Activated CD4-positive, alpha-beta T cell treated with anti-CD3 and anti-CD28 coated beads for 1 hour (primary cell): ENCODE measurements around the gene IPPK.

Source experiments
- DNase-seq: peaks from one replicate; pipeline ENCODE4 v3.0.0-alpha.2; 2020

Gene IPPK

GRCh38 chr9:92686954-92687353 is 17.0 kb upstream of the IPPK start:
- no peak for DNase-seq

DNA sequence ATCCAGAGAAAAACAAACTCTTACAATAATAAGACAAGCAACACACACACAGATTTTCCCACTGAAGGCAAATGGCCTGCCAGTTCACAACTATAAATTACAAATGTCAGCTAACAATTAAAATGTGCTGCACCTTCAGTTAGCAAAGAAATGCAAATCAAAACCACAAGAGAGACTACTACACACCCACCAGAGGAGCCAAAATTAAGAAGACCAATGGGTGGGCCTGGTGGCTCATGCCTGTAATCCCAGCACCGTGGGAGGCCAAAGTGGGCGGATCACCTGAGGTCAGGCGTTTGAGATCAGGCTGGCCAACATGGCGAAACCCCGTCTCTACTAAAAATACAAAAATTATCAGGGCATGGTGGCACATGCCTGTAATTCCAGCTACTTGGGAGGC is 15.1 kb upstream of the IPPK start:
- no peak for DNase-seq

DNA sequence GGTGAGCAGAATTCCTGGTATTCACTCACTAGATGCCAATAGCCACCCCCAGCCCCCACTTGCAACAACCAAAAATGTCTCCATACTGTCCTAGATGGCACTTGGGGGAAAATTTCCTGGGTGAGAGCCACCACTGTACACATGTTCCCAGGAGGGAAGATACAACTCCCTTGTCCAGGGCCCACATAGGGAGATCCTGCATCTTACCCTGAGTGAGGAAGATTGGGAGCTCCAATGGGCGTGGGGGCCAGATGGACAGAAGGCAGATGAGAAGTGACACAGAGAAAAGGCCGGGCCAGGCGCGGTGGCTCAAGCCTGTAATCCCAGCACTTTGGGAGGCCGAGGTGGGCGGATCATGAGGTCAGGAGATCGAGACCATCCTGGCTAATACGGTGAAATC is 12.3 kb upstream of the IPPK start:
- DNase-seq, result no peak

GRCh38 chr9:92680166-92681119 is 10.5 kb upstream of the IPPK start:
- no peak for DNase-seq

- DNase-seq, result no peak
Observed at GRCh38 chr9:92679413-92680165, 9.7 kb upstream of the IPPK start.

DNA sequence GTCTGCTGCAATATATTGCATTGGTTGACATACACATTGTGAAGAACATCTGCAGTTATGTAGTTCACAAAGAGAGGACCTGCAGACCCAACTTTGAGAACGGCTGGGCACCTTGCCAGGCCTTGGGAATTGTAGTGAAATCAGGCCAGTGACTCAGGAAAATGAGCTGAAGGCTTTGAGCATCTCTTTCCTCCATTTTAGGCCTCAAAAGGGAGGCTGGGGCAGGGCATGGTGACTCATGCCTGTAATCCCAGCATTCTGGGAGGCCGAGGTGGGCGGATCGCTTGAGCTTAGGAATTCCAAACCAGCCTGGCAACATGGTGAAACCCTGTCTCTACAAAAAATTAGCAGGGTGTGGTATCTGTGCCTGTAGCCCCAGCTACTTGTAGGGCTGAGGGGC is 1.4 kb upstream of the IPPK start:
- no peak for DNase-seq

DNA sequence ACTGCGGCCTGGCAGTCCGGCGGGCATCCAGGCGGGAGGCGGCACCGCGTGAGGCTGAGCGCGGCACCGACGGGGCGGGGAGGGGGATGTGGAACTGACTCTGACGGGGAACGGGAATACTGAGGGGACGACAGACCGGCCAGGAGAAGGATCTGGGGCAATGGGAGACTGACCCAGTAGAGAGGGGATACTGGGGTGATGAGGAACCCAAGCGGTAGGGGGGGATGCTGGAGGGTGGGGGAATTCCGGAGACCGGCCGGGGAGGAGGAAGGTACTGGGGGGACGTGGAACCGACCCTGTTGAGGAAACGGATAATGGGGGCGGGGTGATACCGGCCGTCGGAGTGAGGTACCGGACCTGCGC is 423 bp downstream of the IPPK start:
- DNase-seq, result peak; percentile 18

- DNase-seq, result no peak
Observed at GRCh38 chr9:92668746-92669526, 995 bp downstream of the IPPK start.

GRCh38 chr9:92666912-92667532 is 2.9 kb downstream of the IPPK start:
- DNase-seq, result no peak

DNA sequence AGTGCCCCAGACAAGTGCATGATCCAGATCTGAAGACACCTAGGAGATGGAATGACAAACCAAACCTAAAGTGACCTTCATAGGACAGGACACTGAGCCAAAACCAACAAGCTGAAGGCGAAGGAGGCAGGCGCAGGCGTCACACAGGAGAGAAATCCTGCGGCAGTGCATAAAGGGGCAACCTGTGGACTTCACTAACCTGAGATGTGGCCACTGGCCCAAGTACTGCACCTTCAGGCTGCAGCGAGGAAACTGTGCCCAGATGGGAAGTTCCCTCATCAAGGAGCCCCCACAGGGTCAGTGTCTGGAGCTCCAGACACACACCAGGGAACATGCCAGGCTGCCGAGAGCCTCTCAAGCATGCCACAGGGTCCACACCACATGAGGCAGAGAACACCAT is 3.7 kb downstream of the IPPK start:
- no peak for DNase-seq

- DNase-seq, result no peak
Observed at GRCh38 chr9:92665836-92666235, 4.1 kb downstream of the IPPK start.

DNA sequence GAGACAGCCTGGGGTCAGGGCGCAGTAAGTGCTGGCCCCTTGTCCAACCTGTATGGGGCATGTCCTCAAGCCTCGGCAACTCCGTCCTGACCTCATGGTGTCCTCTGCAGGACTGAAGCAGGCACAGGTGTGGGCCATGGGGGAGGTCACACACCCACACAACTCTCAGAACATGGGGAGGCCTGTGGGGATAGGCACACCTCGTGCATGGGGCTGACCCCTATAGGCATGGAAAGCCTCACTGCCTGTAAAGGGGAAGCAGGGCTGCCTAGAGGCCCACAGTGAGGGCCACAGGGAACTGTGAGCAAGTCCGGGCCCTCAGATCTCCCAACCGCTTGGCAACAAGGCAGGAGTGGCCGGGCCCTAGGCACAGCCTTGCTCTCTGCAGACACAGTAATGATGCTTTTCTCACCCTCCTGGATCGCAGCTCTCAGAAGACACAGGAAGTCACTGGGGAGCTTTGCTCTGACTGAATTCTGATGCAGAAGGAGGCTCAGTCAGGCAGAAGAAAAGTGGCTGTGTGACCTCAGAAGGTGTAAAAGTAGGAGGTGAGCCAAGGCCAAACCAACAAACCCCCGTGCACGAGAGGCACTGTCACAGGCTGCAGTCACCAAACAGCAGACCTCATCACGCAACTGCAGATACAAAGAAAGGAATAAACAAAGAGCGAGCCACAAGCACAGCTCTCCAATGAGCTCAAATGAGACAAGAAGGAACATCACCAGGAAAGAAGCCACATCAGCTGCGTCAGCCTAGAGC is 5.4 kb downstream of the IPPK start:
- no peak for DNase-seq

- DNase-seq, result no peak
Observed at GRCh38 chr9:92663951-92664350, 6.0 kb downstream of the IPPK start.

GRCh38 chr9:92663126-92663525 is 6.8 kb downstream of the IPPK start:
- DNase-seq, result no peak

DNA sequence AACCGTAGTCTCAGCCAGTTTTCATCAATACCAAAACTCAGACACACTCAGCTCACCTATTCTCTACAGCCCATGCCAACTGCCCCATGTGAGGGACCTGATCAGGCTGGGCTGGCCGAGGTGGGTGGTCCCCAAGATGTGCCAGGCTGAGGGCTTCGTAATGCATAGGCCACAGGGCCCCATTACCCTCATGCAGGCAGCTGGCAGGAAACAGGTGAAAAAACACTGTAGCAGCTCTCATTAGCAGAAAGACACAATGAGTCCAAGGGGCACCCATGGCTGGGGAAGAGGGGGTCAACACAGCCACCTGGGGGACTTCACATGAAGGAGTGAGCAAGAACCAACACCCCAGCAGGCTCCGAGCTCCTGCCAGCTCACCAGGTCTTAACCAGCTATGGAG is 8.2 kb downstream of the IPPK start:
- no peak for DNase-seq

GRCh38 chr9:92661127-92661526 is 8.8 kb downstream of the IPPK start:
- no peak for DNase-seq

- DNase-seq, result no peak
Observed at GRCh38 chr9:92660266-92660665, 9.7 kb downstream of the IPPK start.

DNA sequence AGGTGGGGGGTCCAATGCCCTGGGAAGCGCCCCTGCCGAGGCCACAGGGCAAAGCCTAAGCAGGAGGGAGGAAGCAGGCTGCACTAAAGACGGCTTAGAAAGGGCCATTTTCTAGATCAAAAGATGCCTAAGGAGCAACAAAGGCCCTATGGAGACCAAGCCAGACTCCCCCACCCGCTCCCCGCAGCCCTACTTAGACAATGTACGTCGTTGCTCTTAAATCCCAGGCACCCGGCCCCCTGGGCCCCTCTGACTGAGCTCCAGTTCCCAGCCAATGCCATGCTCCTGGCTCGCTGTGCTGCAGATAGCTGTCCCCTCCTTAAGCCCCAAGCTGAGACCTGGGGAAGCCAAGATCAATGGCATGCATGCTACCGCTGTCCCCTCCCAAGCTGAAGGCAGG is 10.3 kb downstream of the IPPK start:
- no peak for DNase-seq

- no peak for DNase-seq
Observed at GRCh38 chr9:92658611-92659010, 11.3 kb downstream of the IPPK start.

- DNase-seq, result no peak
Observed at GRCh38 chr9:92658176-92658575, 11.8 kb downstream of the IPPK start.

GRCh38 chr9:92657296-92658094 is 12.4 kb downstream of the IPPK start:
- DNase-seq, result no peak
